Cardiac atrium fibroblast (primary cell): ENCODE measurements around the gene UHMK1. TPM values are rescaled to one million over a fixed set of nuclear protein-coding genes. Genes with fewer than 3 reads are reported as not detected.

Source experiments
- total RNA-seq: library from RNA; depleted of rRNA; stranded (reverse); fragments of >200 nt; gene quantifications from 2 replicates; pipeline ENCODE4 v1.2.3, GENCODE V29; 2015

UHMK1 gene, protein sequence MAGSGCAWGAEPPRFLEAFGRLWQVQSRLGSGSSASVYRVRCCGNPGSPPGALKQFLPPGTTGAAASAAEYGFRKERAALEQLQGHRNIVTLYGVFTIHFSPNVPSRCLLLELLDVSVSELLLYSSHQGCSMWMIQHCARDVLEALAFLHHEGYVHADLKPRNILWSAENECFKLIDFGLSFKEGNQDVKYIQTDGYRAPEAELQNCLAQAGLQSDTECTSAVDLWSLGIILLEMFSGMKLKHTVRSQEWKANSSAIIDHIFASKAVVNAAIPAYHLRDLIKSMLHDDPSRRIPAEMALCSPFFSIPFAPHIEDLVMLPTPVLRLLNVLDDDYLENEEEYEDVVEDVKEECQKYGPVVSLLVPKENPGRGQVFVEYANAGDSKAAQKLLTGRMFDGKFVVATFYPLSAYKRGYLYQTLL
- total RNA-seq: 33.8 and 47.3 TPM in 2 replicates

DNA sequence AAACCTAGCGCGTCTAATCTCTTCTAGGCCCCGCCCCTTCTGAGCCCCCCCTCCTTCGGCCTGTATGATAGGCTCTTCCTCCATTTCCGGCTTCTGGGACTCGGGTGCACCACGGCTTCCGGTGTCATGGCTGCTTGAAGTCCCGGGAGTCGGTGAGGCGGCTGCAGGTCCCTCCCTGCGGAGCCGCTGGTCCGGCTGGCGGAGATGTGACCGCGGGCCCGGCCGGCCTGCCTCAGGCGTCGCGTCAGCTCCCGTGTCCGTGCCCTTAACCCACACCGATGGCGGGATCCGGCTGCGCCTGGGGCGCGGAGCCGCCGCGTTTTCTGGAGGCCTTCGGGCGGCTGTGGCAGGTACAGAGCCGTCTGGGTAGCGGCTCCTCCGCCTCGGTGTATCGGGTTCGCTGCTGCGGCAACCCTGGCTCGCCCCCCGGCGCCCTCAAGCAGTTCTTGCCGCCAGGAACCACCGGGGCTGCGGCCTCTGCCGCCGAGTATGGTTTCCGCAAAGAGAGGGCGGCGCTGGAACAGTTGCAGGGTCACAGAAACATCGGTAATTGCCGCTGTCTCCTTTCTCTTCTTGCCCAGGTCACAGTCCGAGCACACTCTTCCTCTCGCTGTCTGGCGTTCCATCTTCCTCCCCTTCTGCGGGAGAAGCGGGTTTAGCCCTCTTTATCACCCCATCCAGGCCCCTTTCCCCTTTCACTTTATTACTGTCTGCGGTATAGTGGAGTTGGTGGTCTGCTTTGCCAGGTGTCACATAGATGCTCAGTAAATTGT, at the start of gene UHMK1:
Gene UHMK1, plus strand, starts transcription at position 96 of the 773 bp plus-strand sequence. Its CDS starts 183 bp downstream, at position 279.

DNA sequence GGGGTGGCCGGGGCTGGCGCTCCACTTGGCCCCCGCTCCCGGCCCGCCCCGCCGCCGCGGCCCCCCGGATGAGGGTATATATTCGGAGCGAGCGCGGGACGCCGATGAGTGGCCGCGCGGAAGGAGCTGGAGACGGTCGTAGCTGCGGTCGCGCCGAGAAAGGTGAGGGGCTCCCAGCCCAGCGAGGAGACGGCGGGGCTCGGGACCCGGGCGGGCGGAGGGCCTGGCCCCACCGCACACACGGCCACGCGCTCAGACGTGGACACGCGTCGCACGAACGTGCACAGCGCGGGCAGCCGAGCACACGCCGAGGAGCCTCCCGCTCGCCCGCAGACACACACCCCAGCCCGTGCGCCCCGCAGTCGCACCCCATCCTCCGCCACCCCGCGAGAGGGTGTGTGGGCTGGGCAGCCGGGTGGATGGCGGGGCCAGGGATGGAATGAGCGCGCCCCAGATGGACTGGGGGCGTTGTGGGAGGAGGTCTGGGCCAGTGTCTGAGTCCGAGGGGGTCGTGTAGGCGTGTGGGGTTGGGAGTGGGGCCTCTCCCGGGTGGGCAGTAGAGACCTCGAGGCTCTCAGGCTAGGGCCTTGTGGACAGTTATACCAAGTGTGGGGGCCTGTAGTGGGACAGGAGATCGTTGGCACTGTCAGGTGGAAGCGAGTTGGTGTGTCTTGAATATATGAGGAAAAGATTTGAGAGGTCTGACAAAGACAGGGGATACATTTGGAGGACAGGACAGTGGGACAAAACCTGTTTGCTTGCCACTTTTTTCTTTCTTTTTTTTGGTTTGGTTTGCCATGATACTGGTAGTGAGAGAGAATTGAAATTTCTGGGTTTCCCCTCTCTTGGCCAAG, 64.2 kb downstream of the UHMK1 start, which contains the start of gene UAP1:
Gene UAP1, plus strand, starts transcription at position 107 of the 854 bp plus-strand sequence. CDS start 4,347 bp downstream, outside the sequence.

Other genes with a start within 250 kb of the UHMK1 start
- gene SPATA46, start 121.0 kb upstream of the UHMK1 start, total RNA-seq: not detected in 2 replicates
- 0.49 and 1.1 TPM in 2 replicates for gene C1orf226, start 116.1 kb upstream of the UHMK1 start, total RNA-seq
- not detected in 2 replicates for gene SH2D1B, start 85.7 kb upstream of the UHMK1 start, total RNA-seq
- 95.5 and 100.0 TPM in 2 replicates for gene UAP1, start 63.9 kb downstream of the UHMK1 start, total RNA-seq
- 65.0 and 89.9 TPM in 2 replicates for gene DDR2, start 134.6 kb downstream of the UHMK1 start, total RNA-seq